Endothelial cell (in vitro differentiated cells): Measurements from ENCODE around the gene TRABD2B. TPM values are rescaled to one million over a fixed set of nuclear protein-coding genes. Genes with fewer than 3 reads are reported as not detected.

Experiments
- DNase-seq: peaks from one replicate; pipeline ENCODE4 v3.0.0; 2021; ENCODE audit warnings: low spot score
- H3K27ac Mint-ChIP-seq: one replicate; pipeline ENCODE4 v1.8.0; 2021; ENCODE audit warnings: mixed read lengths, inconsistent platforms; ENCODE audit not compliant: unreplicated experiment
- H3K27me3 Mint-ChIP-seq: one replicate; pipeline ENCODE4 v1.8.0; 2021; ENCODE audit warnings: mild to moderate bottlenecking, moderate library complexity, mixed read lengths, inconsistent platforms; ENCODE audit not compliant: unreplicated experiment
- H3K36me3 Mint-ChIP-seq: one replicate; pipeline ENCODE4 v1.8.0; 2021; ENCODE audit warnings: mild to moderate bottlenecking, low read depth, mixed read lengths, inconsistent platforms; ENCODE audit not compliant: unreplicated experiment
- H3K4me1 Mint-ChIP-seq: one replicate; pipeline ENCODE4 v1.8.0; 2021; ENCODE audit warnings: mild to moderate bottlenecking, mixed read lengths, inconsistent platforms; ENCODE audit not compliant: unreplicated experiment
- H3K4me3 Mint-ChIP-seq: one replicate; pipeline ENCODE4 v1.8.0; 2021; ENCODE audit warnings: mild to moderate bottlenecking, mixed read lengths, inconsistent platforms; ENCODE audit not compliant: unreplicated experiment
- H3K9me3 Mint-ChIP-seq: one replicate; pipeline ENCODE4 v1.8.0; 2021; ENCODE audit warnings: mixed read lengths, inconsistent platforms; ENCODE audit not compliant: unreplicated experiment
- CTCF ChIP-seq: fragments of 200-600 bp; sonication (generic); IDR thresholded peaks from one replicate; pipeline ENCODE4 v1.5.0; 2021; ENCODE audit warnings: antibody characterized with exemption; ENCODE audit not compliant: unreplicated experiment
- total RNA-seq: library from RNA; stranded (reverse); fragmentation: NEBNext Ultra II Directional; extraction: Animal tissue kit (Norgen Biotek cat#: 25700); gene quantifications from one replicate; pipeline ENCODE4 v1.2.1, GENCODE V29; 2021; ENCODE audit not compliant: unreplicated experiment

The TRABD2B gene
- total RNA-seq, 1 donor from 2014 or later: 1.0 TPM

- no peak overlapping the region for H3K4me3 Mint-ChIP-seq
- H3K4me1 Mint-ChIP-seq: no peaks in the 10 kb centered on the region
- no peaks in the 10 kb centered on the region for H3K27me3 Mint-ChIP-seq
- H3K9me3 Mint-ChIP-seq: no peaks in the 10 kb centered on the region
- no peak for TF ChIP-seq CTCF
- H3K27ac Mint-ChIP-seq: no peak overlapping the region
- DNase-seq: no peak
- H3K36me3 Mint-ChIP-seq: no peaks in the 10 kb centered on the region
Measured at GRCh38 chr1:47752559-47752958, 244.6 kb downstream of the TRABD2B start.

- H3K4me1 Mint-ChIP-seq: no peaks in the 10 kb centered on the region
- DNase-seq: no peak
- no peak for TF ChIP-seq CTCF
- H3K9me3 Mint-ChIP-seq: no peaks in the 10 kb centered on the region
- H3K27me3 Mint-ChIP-seq: no peaks in the 10 kb centered on the region
- H3K36me3 Mint-ChIP-seq: no peaks in the 10 kb centered on the region
- H3K4me3 Mint-ChIP-seq: no peak overlapping the region
- H3K27ac Mint-ChIP-seq: no peak overlapping the region
Measured at GRCh38 chr1:47751996-47752451, 245.2 kb downstream of the TRABD2B start.

- no peaks in the 10 kb centered on the region for H3K4me1 Mint-ChIP-seq
- no peaks in the 10 kb centered on the region for H3K27me3 Mint-ChIP-seq
- H3K36me3 Mint-ChIP-seq: no peaks in the 10 kb centered on the region
- H3K27ac Mint-ChIP-seq: no peak overlapping the region
- no peaks in the 10 kb centered on the region for H3K9me3 Mint-ChIP-seq
- H3K4me3 Mint-ChIP-seq: no peak overlapping the region
- no peak for DNase-seq
- TF ChIP-seq CTCF: no peak
Measured at GRCh38 chr1:47751193-47751592, 246.0 kb downstream of the TRABD2B start.

GRCh38 chr1:47745715-47746609, 251.2 kb downstream of the TRABD2B start:
- no peak for DNase-seq
- H3K36me3 Mint-ChIP-seq: no peaks in the 10 kb centered on the region
- no peaks in the 10 kb centered on the region for H3K4me1 Mint-ChIP-seq
- H3K4me3 Mint-ChIP-seq: no peak overlapping the region
- TF ChIP-seq CTCF: no peak
- peaks cover 2% of the 10 kb centered on the region for H3K27me3 Mint-ChIP-seq
- H3K27ac Mint-ChIP-seq: no peak overlapping the region
- no peaks in the 10 kb centered on the region for H3K9me3 Mint-ChIP-seq
